WTC11 (cell line): ENCODE results near the gene AFF3. TPM values are rescaled to one million over a fixed set of nuclear protein-coding genes. Genes with fewer than 3 reads are reported as not detected.

Experiments
- ATAC-seq: fragments of 200-7000 bp; cut with Tn5 transposase; 2 replicates; pipeline ENCODE4 v1.10.0; 2021; ENCODE audit warnings: mild to moderate bottlenecking, moderate library complexity
- CTCF ChIA-PET: fragments of 300-600 bp; sonication (Branson Sonifier 250); formaldehyde crosslinking; loops from one replicate; lab custom pipeline; 2021; ENCODE audit warnings: antibody characterized with exemption; lab: Charles Lee
- POLR2A ChIA-PET: fragments of 350-600 bp; sonication (Branson Sonifier 250); formaldehyde crosslinking; loops from one replicate; lab custom pipeline; 2021; ENCODE audit warnings: antibody characterized with exemption; lab: Charles Lee
- DNase-seq: peaks from one replicate; pipeline ENCODE4 v3.0.0; 2021; ENCODE audit warnings: low spot score
- H3K27ac Mint-ChIP-seq: 2 replicates; pipeline ENCODE4 v1.8.0; 2021; ENCODE audit warnings: mixed read lengths
- H3K27me3 Mint-ChIP-seq: 2 replicates; pipeline ENCODE4 v1.8.0; 2021; ENCODE audit warnings: low read depth, mild to moderate bottlenecking, moderate library complexity, mixed read lengths
- H3K36me3 Mint-ChIP-seq: 2 replicates; pipeline ENCODE4 v1.8.0; 2021; ENCODE audit warnings: mixed read lengths
- H3K4me1 Mint-ChIP-seq: 2 replicates; pipeline ENCODE4 v1.8.0; 2022; ENCODE audit warnings: mixed read lengths
- H3K4me3 Mint-ChIP-seq: 2 replicates; pipeline ENCODE4 v1.8.0; 2021; ENCODE audit warnings: mild to moderate bottlenecking, moderate library complexity, mixed read lengths
- H3K9me3 Mint-ChIP-seq: 2 replicates; pipeline ENCODE4 v1.8.0; 2021; ENCODE audit warnings: mixed read lengths
- CBFB ChIP-seq: sonication (generic); formaldehyde crosslinking; IDR thresholded peaks from 2 replicates; pipeline ENCODE4 v1.8.1; 2022; ENCODE audit warnings: mild to moderate bottlenecking, low read depth, missing genetic modification reagents
- FOXJ3 ChIP-seq: sonication (generic); formaldehyde crosslinking; IDR thresholded peaks from 2 replicates; pipeline ENCODE4 v1.9.0; 2021; ENCODE audit warnings: missing genetic modification reagents, mild to moderate bottlenecking, borderline replicate concordance
- GABPB1 ChIP-seq: sonication (generic); formaldehyde crosslinking; IDR thresholded peaks from 2 replicates; pipeline ENCODE4 v1.8.1; 2023; ENCODE audit warnings: mild to moderate bottlenecking, missing genetic modification reagents
- GTF2I ChIP-seq: fragments of 250-450 bp; sonication (Bioruptor Pico); conservative IDR thresholded peaks from 2 replicates; pipeline ENCODE4 v1.4.0; 2021; ENCODE audit warnings: mild to moderate bottlenecking
- JAZF1 ChIP-seq: fragments of 250-450 bp; sonication (Bioruptor Pico); IDR thresholded peaks from 2 replicates; pipeline ENCODE4 v1.9.0; 2021; ENCODE audit warnings: moderate library complexity, mild to moderate bottlenecking, inconsistent platforms
- MXD4 ChIP-seq: fragments of 250-450 bp; sonication (Bioruptor Pico); IDR thresholded peaks from 2 replicates; pipeline ENCODE4 v1.8.0; 2021; ENCODE audit warnings: mild to moderate bottlenecking, moderate library complexity, borderline replicate concordance
- MYBL2 ChIP-seq: sonication (generic); formaldehyde crosslinking; IDR thresholded peaks from 2 replicates; pipeline ENCODE4 v1.8.1; 2023; ENCODE audit warnings: mild to moderate bottlenecking, moderate library complexity, missing genetic modification reagents
- NFATC4 ChIP-seq: fragments of 250-450 bp; sonication (Bioruptor Pico); IDR thresholded peaks from 2 replicates; pipeline ENCODE4 v1.9.0; 2021; ENCODE audit warnings: mild to moderate bottlenecking
- NR1H2 ChIP-seq: sonication (generic); formaldehyde crosslinking; IDR thresholded peaks from 2 replicates; pipeline ENCODE4 v1.9.0; 2021; ENCODE audit warnings: mild to moderate bottlenecking, moderate library complexity, missing genetic modification reagents
- OVOL2 ChIP-seq: fragments of 250-450 bp; sonication (Bioruptor Pico); IDR thresholded peaks from 2 replicates; pipeline ENCODE4 v1.9.0; 2021; ENCODE audit warnings: mild to moderate bottlenecking, borderline replicate concordance
- RELA ChIP-seq: sonication (generic); formaldehyde crosslinking; IDR thresholded peaks from 2 replicates; pipeline ENCODE4 v1.8.1; 2022; ENCODE audit warnings: missing genetic modification reagents, mild to moderate bottlenecking, borderline replicate concordance
- SMAD3 ChIP-seq: sonication (generic); formaldehyde crosslinking; IDR thresholded peaks from 2 replicates; pipeline ENCODE4 v1.8.0; 2022; ENCODE audit warnings: missing genetic modification reagents, mild to moderate bottlenecking, borderline replicate concordance
- SOX15 ChIP-seq: fragments of 250-450 bp; sonication (Bioruptor Pico); IDR thresholded peaks from 2 replicates; pipeline ENCODE4 v1.9.0; 2021; ENCODE audit warnings: mild to moderate bottlenecking
- SP1 ChIP-seq: sonication (generic); formaldehyde crosslinking; conservative IDR thresholded peaks from 2 replicates; pipeline ENCODE4 v1.8.1; 2022; ENCODE audit warnings: missing genetic modification reagents
- TCF7 ChIP-seq: sonication (generic); formaldehyde crosslinking; IDR thresholded peaks from 2 replicates; pipeline ENCODE4 v1.8.0; 2022; ENCODE audit warnings: mild to moderate bottlenecking, low read depth, missing genetic modification reagents, moderate library complexity
- ZNF138 ChIP-seq: sonication (generic); formaldehyde crosslinking; conservative IDR thresholded peaks from 2 replicates; pipeline ENCODE4 v1.8.1; 2022; ENCODE audit warnings: mild to moderate bottlenecking, moderate library complexity, missing genetic modification reagents
- ZNF416 ChIP-seq: fragments of 250-450 bp; sonication (Bioruptor Pico); IDR thresholded peaks from 2 replicates; pipeline ENCODE4 v1.9.0; 2021; ENCODE audit warnings: mild to moderate bottlenecking, inconsistent platforms
- total RNA-seq: library from RNA; stranded (reverse); gene quantifications from 3 replicates; pipeline ENCODE4 v1.2.3, GENCODE V29; 2021
- TF ChIP-seq, protein P1 (sequence below): fragments of 250-450 bp; sonication (Bioruptor Pico); IDR thresholded peaks from 2 replicates; pipeline ENCODE4 v1.9.0; 2021; ENCODE audit warnings: mild to moderate bottlenecking
- TF ChIP-seq, protein P2 (sequence below): sonication (generic); formaldehyde crosslinking; IDR thresholded peaks from 2 replicates; pipeline ENCODE4 v1.8.1; 2023; ENCODE audit warnings: mild to moderate bottlenecking, missing genetic modification reagents, moderate library complexity
- TF ChIP-seq, protein P3 (sequence below): sonication (generic); formaldehyde crosslinking; IDR thresholded peaks from 2 replicates; pipeline ENCODE4 v1.8.0; 2023; ENCODE audit warnings: missing genetic modification reagents
- TF ChIP-seq, protein P4 (sequence below): sonication (generic); formaldehyde crosslinking; IDR thresholded peaks from 2 replicates; pipeline ENCODE4 v1.8.1; 2022; ENCODE audit warnings: low read depth, mild to moderate bottlenecking, moderate library complexity, missing genetic modification reagents, borderline replicate concordance
- TF ChIP-seq, protein P5 (sequence below): sonication (generic); formaldehyde crosslinking; IDR thresholded peaks from 2 replicates; pipeline ENCODE4 v1.8.1; 2022; ENCODE audit warnings: low read depth, missing genetic modification reagents, borderline replicate concordance
- TF ChIP-seq, protein P6 (sequence below): sonication (generic); formaldehyde crosslinking; IDR thresholded peaks from 2 replicates; pipeline ENCODE4 v1.8.1; 2023; ENCODE audit warnings: mild to moderate bottlenecking, missing genetic modification reagents, borderline replicate concordance
- TF ChIP-seq, protein P7 (sequence below): sonication (generic); formaldehyde crosslinking; IDR thresholded peaks from 2 replicates; pipeline ENCODE4 v1.8.0; 2023; ENCODE audit warnings: mild to moderate bottlenecking, missing genetic modification reagents

The AFF3 gene
- total RNA-seq, 1 experiment from 2014 or later: 1.2 TPM

DNA sequence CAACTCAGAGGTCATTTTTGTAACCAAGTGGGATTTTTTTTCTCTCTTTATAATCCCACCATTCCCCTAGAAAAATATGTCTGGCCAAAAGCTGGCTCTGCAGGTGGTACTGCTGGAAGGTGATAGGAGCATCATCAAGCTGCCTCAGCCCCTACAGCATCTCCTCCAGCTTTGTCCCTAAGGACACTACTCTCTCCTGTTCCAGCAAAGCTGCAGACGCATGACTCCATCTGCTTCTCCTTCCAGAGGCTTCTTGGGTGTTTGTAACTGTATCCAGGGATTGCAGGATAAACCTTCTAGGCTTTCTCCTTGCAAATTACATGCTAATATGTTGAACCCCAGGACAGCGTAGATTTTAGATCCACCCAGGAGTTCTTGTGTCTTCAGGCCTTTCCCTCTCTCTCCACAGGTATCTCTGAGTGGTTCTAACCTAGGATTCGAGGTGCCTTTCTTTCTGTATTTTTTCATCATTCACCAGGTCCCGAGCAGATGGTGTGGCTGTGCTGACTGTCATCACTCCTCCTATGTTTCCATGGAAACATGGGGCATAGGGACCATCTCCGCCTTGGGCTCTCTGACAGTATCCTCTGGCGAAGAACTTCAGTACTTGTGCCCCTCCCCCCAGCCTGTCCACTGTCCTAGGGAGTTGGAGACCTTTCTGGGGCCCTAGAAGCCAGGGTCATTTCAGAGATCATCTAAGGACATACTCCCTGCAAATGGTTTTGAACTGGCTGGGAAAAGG lies 34.3 kb downstream of the AFF3 start (continued):
- TF ChIP-seq MYBL2 (CRISPR knock-in tag) (no peak), SOX15 (CRISPR knock-in tag) (no peak), RELA (CRISPR knock-in tag) (no peak), MXD4 (CRISPR knock-in tag) (no peak), NFATC4 (CRISPR knock-in tag) (no peak)
- TF ChIP-seq, protein P1, sequence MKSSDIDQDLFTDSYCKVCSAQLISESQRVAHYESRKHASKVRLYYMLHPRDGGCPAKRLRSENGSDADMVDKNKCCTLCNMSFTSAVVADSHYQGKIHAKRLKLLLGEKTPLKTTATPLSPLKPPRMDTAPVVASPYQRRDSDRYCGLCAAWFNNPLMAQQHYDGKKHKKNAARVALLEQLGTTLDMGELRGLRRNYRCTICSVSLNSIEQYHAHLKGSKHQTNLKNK (CRISPR knock-in tag): no peak
- TF ChIP-seq, protein P2, sequence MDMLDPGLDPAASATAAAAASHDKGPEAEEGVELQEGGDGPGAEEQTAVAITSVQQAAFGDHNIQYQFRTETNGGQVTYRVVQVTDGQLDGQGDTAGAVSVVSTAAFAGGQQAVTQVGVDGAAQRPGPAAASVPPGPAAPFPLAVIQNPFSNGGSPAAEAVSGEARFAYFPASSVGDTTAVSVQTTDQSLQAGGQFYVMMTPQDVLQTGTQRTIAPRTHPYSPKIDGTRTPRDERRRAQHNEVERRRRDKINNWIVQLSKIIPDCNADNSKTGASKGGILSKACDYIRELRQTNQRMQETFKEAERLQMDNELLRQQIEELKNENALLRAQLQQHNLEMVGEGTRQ: no peak

DNA sequence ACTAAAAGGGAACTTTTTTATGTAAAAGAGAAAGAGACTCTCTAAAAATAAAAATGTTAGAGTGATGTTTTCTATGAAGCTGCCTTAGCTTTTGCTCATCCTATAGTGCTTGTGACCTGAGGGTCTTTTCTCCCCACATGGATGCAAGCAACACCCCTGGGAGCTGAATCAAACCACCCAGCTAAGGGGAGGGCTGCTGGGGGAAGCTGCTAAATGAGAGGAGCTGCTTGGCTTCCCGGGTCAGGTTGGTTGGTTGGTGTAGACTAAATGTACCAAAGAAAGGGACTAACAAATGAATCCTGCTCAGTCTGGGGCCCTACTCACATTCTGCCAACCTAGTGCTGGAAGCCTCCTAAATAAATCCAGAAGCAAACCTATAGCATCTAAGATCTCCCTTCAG lies 35.0 kb downstream of the AFF3 start:
- DNase-seq (no peak), ATAC-seq (no peak)
- H3K27ac Mint-ChIP-seq: no peak overlapping the region
- POLR2A ChIA-PET: no interaction called here
- H3K9me3 Mint-ChIP-seq: no peaks in the 10 kb centered on the region
- H3K4me1 Mint-ChIP-seq: peaks cover 22% of the 10 kb centered on the region
- H3K27me3 Mint-ChIP-seq: peaks cover 80% of the 10 kb centered on the region
- no peaks in the 10 kb centered on the region for H3K36me3 Mint-ChIP-seq
- CTCF ChIA-PET: no interaction called here
- H3K4me3 Mint-ChIP-seq: no peak overlapping the region
- TF ChIP-seq, protein P3, sequence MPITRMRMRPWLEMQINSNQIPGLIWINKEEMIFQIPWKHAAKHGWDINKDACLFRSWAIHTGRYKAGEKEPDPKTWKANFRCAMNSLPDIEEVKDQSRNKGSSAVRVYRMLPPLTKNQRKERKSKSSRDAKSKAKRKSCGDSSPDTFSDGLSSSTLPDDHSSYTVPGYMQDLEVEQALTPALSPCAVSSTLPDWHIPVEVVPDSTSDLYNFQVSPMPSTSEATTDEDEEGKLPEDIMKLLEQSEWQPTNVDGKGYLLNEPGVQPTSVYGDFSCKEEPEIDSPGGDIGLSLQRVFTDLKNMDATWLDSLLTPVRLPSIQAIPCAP (CRISPR knock-in tag): no peak
- TF ChIP-seq, protein P4, sequence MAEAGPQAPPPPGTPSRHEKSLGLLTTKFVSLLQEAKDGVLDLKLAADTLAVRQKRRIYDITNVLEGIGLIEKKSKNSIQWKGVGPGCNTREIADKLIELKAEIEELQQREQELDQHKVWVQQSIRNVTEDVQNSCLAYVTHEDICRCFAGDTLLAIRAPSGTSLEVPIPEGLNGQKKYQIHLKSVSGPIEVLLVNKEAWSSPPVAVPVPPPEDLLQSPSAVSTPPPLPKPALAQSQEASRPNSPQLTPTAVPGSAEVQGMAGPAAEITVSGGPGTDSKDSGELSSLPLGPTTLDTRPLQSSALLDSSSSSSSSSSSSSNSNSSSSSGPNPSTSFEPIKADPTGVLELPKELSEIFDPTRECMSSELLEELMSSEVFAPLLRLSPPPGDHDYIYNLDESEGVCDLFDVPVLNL (CRISPR knock-in tag): no peak
- TF ChIP-seq GABPB1 (CRISPR knock-in tag) (no peak), SP1 (no peak), TCF7 (CRISPR knock-in tag) (no peak), GTF2I (CRISPR knock-in tag) (no peak), FOXJ3 (CRISPR knock-in tag) (no peak), CBFB (no peak), NR1H2 (CRISPR knock-in tag) (no peak), SMAD3 (no peak), ZNF138 (CRISPR knock-in tag) (no peak), JAZF1 (CRISPR knock-in tag) (no peak), ZNF416 (CRISPR knock-in tag) (no peak), OVOL2 (no peak)
- TF ChIP-seq, protein P5, sequence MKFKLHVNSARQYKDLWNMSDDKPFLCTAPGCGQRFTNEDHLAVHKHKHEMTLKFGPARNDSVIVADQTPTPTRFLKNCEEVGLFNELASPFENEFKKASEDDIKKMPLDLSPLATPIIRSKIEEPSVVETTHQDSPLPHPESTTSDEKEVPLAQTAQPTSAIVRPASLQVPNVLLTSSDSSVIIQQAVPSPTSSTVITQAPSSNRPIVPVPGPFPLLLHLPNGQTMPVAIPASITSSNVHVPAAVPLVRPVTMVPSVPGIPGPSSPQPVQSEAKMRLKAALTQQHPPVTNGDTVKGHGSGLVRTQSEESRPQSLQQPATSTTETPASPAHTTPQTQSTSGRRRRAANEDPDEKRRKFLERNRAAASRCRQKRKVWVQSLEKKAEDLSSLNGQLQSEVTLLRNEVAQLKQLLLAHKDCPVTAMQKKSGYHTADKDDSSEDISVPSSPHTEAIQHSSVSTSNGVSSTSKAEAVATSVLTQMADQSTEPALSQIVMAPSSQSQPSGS: no peak
- TF ChIP-seq, protein P2: no peak
- TF ChIP-seq, protein P6, sequence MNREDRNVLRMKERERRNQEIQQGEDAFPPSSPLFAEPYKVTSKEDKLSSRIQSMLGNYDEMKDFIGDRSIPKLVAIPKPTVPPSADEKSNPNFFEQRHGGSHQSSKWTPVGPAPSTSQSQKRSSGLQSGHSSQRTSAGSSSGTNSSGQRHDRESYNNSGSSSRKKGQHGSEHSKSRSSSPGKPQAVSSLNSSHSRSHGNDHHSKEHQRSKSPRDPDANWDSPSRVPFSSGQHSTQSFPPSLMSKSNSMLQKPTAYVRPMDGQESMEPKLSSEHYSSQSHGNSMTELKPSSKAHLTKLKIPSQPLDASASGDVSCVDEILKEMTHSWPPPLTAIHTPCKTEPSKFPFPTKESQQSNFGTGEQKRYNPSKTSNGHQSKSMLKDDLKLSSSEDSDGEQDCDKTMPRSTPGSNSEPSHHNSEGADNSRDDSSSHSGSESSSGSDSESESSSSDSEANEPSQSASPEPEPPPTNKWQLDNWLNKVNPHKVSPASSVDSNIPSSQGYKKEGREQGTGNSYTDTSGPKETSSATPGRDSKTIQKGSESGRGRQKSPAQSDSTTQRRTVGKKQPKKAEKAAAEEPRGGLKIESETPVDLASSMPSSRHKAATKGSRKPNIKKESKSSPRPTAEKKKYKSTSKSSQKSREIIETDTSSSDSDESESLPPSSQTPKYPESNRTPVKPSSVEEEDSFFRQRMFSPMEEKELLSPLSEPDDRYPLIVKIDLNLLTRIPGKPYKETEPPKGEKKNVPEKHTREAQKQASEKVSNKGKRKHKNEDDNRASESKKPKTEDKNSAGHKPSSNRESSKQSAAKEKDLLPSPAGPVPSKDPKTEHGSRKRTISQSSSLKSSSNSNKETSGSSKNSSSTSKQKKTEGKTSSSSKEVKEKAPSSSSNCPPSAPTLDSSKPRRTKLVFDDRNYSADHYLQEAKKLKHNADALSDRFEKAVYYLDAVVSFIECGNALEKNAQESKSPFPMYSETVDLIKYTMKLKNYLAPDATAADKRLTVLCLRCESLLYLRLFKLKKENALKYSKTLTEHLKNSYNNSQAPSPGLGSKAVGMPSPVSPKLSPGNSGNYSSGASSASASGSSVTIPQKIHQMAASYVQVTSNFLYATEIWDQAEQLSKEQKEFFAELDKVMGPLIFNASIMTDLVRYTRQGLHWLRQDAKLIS: no peak
- TF ChIP-seq, protein P7, sequence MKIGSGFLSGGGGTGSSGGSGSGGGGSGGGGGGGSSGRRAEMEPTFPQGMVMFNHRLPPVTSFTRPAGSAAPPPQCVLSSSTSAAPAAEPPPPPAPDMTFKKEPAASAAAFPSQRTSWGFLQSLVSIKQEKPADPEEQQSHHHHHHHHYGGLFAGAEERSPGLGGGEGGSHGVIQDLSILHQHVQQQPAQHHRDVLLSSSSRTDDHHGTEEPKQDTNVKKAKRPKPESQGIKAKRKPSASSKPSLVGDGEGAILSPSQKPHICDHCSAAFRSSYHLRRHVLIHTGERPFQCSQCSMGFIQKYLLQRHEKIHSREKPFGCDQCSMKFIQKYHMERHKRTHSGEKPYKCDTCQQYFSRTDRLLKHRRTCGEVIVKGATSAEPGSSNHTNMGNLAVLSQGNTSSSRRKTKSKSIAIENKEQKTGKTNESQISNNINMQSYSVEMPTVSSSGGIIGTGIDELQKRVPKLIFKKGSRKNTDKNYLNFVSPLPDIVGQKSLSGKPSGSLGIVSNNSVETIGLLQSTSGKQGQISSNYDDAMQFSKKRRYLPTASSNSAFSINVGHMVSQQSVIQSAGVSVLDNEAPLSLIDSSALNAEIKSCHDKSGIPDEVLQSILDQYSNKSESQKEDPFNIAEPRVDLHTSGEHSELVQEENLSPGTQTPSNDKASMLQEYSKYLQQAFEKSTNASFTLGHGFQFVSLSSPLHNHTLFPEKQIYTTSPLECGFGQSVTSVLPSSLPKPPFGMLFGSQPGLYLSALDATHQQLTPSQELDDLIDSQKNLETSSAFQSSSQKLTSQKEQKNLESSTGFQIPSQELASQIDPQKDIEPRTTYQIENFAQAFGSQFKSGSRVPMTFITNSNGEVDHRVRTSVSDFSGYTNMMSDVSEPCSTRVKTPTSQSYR (CRISPR knock-in tag): no peak
